Stimulated activated CD4-positive, alpha-beta T cell treated with anti-CD3 and anti-CD28 coated beads, Interleukin-2, amount 100 ng/mL, for 48 hours (primary cell): ENCODE measurements around the gene KCNQ2.
"Not testable (repeated sequence)": the region's sequence is repeated elsewhere in the genome, so short reads cannot be mapped to it uniquely, and the experiment has no call there.

Experiments
- DNase-seq, 2 donors: peaks; one replicate each; pipeline ENCODE4 v3.0.0-alpha.2; 2020

KCNQ2 gene

GRCh38 chr20:63488315-63489251 lies 16.1 kb upstream of the KCNQ2 start:
- DNase-seq, result no peak

- DNase-seq, result no peak
Measured at GRCh38 chr20:63487781-63488241, 15.4 kb upstream of the KCNQ2 start.

DNA sequence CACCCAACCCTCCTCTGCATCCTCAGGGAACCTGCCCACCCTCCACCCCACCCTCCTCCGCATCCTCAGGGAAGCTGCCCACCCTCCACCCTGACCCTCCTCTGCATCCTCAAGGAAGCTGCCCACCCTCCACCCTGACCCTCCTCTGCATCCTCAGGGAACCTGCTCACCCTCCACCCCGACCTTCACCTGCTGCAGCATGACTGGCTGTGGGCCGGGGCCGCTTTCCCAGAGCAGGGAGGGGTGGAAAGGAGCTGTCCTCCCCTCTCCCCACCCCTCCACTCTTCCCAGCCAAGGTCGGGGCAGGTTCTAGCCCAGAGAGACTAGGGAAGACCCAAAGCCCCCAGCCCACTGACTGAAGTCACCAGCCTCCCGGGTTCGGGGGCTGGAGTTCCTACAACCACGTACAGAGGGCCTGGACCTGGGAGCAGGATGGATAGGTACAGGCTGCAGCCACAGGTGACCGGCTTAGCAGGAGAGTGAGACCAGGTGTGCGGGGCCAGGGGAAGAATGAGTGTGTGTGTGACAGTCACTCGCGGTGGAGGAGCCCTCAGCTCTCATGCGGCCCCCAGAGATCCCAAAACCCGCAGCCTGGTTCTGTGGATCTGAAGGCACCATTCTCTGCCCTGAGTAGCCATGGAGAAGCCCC lies 14.8 kb upstream of the KCNQ2 start:
- no peak for DNase-seq

DNA sequence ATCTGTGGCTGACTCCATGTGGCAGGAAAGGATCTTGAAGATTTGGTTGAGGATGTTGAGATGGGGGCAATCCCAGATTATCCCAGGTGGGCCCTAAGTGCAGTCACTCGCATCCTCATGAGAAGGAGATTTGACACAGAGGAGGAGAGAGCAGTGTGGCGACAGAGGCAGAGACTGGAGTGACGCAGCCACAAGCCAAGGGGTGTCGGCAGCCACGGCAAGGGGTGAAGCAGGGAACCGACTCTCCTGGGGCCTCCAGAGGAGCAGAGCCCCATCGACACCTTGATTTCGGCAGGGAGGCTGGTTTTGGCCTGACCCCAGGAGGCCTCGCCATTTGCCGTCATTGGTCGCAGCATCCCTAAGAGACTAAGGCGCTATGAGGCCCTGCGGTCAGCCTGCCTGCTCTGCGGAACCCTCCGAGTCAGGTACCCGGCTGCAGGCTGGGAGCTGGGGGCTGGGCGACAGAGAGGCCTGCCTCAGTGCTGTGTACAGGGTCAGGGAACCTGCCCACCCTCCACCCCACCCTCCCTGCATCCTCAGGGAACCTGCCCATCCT lies 13.9 kb upstream of the KCNQ2 start:
- no peak for DNase-seq

DNA sequence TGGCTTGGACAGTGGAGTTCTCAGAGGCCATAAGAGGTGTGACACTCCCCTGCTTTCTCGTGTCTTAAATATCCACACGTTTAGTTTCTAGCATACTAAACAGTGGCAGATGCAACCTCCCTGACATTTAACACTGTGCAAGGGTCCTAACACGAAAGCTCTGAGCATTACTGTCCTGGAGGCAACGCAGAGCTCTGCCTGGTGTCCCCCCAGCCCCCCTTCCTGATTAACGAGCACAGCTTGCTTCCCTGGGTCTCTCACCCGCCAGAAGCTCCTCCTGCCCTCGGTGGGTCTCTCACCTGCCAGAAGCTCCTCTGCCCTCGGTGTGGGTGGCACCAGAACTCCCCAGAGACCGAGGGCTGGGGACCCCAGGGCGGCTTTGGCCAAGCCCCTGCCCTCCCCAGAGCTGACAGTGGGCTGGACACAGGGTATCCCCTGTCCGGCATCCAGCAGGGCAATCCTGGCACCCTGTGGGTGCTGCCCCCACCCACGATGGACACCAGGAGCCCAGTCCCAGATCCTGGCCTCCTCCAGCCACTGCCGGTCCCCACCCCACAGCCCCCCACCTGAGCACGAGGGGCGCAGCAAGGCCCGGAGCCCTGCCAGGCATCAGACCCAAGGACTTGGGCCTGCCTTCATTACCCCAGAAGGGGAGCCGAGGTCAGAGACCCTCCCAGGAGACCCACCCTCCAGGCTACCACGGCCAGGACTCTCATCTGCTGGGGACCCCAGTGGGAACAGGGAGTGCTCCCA lies 12.4 kb upstream of the KCNQ2 start:
- no peak for DNase-seq

- no peak for DNase-seq
Measured at GRCh38 chr20:63484236-63484635, 11.8 kb upstream of the KCNQ2 start.

- no peak for DNase-seq
Measured at GRCh38 chr20:63483834-63484233, 11.4 kb upstream of the KCNQ2 start.

- no peak for DNase-seq
Measured at GRCh38 chr20:63482021-63482587, 9.6 kb upstream of the KCNQ2 start.

- no peak for DNase-seq
Measured at GRCh38 chr20:63481503-63481902, 9.0 kb upstream of the KCNQ2 start.

GRCh38 chr20:63479695-63480419 lies 7.4 kb upstream of the KCNQ2 start:
- DNase-seq, result not testable (repeated sequence)

DNA sequence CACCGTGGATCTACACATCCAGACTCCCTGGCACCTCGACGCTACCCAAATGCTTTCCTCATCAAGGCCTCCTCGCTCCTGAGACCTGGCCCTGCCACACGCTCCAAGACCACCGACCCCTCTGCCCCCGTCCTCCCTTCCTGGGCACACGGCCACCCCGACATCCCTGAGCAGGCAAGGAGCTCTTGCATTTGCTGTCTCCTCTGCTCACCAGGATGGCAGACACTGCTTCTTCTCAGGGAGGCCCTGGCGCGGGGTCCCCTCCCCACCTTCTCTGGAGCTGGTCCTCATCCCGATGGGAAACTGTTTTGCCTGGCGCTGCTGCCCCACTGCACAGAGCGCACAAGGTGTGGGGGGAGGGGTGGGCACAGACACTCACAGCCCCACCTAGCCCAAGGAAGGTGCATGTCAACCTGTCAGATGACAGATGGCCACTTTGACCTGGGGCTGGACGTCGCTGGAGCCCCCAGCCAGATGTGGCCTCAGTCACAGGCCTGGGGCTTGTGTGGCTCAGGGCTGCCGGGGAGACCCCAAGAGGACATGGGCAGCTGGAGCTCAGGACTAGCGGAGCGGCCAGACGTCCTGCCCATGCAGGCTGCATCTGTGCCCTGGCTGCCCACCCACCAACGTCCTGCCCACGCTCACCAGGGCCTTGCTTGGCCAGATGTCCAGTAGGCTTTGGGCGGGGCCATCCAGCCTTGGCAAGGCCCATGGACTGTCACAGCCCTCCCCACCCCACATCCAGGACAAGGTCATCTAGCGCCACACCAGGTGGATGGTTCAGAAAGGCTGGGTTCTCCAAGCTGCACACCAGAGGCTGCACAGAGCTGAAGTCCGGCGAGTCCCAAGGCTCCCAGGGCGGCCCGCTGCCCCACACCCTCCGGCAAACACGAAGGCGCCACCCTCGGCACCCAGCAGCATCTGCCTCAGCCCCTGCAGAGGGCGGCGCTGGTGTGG lies 6.2 kb upstream of the KCNQ2 start:
- DNase-seq, result no peak

DNA sequence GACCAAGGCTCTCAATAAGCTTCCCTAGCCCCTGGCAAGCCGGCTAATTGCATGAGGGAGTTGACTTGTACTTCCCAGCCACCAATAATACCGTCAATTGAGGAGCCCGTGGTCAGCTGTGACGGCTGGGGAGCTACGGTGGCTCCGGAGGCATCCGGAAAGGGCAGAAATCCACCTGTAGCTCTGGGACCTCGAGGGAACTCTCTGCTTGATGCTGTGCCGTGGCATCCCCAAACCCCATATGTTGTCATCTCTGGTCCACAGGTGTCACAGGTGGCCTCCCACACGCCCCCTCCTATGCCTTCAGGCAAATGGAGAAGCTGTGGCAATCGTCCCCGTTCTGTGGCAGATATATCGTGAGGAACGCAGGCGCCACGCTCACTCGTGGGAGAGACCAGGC lies 5.5 kb upstream of the KCNQ2 start:
- DNase-seq, result no peak

DNA sequence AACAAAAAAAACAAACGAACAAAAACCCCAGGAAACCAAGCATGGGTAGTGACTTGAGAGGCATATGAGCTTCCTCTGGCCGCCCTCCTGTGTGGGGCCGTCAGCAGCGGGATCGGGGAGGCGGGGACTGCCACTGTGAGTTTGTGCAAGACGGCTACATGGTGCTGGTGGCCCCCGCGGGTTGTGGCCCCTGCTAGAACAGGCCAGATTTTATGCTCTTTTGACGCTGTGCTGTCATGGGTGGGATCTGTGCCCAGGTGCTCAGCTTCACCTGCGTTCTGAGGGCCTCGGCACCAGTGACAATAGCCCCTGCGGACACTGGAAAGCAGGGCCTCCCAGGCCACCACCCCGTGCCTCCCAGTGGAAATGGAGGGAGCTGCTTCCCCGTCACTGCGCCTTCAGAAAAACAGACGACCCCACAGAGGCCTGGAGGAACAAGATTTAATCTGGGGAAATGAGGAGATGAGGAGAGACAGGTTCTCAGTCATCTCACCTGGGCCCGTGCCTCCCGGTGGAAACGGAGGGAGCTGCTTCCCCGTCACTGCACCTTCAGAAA lies 4.7 kb upstream of the KCNQ2 start:
- no peak for DNase-seq

- DNase-seq, result no peak
Measured at GRCh38 chr20:63475209-63475608, 2.8 kb upstream of the KCNQ2 start.

- DNase-seq, result no peak
Measured at GRCh38 chr20:63473555-63474449, 1.3 kb upstream of the KCNQ2 start.

GRCh38 chr20:63472862-63473390 lies 471 bp upstream of the KCNQ2 start:
- no peak for DNase-seq

GRCh38 chr20:63471717-63471980 lies 806 bp downstream of the KCNQ2 start:
- no peak for DNase-seq

- DNase-seq, result no peak
Measured at GRCh38 chr20:63471002-63471716, 1.3 kb downstream of the KCNQ2 start.

DNA sequence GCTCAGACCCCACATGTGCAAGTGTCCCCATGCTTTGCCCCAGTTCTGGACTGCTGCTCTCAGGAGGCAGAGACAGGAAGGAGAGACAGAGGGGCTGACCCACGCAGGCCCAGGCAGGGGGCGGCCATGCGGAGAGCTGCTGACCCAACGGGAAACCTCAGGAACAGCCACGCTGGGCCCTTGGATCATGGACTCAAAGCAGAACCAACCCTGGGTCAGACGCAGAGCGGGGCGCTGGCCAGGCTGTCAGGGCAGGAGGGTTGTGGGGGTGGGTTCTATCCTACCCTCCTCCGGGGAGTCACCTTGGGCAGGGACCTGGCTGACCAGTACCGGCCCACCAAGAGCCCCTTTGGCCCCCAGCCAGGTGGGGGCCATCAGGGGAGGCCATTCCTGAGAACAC lies 2.0 kb downstream of the KCNQ2 start:
- DNase-seq, result no peak
